ENCODE measurements around the gene TMCO6. TPM values are rescaled to one million over a fixed set of nuclear protein-coding genes. Genes with fewer than 3 reads are reported as not detected.
"Not testable (repeated sequence)": the region's sequence is repeated elsewhere in the genome, so short reads cannot be mapped to it uniquely, and the experiment has no call there.

The TMCO6 gene
- polyA plus RNA-seq, 1 donor from 2014 or later: 23.5 TPM

DNA sequence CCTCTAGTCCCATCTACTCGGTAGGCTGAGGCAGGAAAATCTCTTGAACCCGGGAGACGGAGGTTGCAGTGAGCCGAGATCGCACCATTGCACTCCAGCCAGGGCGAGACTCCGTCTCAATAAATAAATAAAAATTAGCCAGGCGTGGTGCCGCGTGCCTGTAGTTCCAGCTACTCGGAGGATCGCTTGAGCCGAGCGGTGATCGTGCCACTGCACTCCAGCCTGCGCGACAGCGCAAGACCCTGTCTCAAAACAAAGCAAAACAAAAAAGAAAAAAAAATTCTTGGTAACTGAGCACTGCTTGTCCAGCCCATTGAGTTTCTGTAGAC is 24.7 kb downstream of the TMCO6 start:
- no peaks in the 10 kb centered on the region for H4K20me1 ChIP-seq (ENCODE audit: insufficient read depth)
- peak overlapping the region; percentile 85 for H3K9ac ChIP-seq (ENCODE audit: low read length)
- TF ChIP-seq EP300 (conservative IDR thresholded peaks at IDR 0.05; ENCODE audit: poor library complexity, severe bottlenecking) (no peak), MXI1 (conservative IDR thresholded peaks at IDR 0.05; ENCODE audit: poor library complexity, severe bottlenecking) (no peak), EZH2 (IDR thresholded peaks at IDR 0.05; ENCODE audit: borderline replicate concordance, insufficient read depth, low read length, poor library complexity, severe bottlenecking) (no peak), POLR2AphosphoS5 (IDR thresholded peaks at IDR 0.05) (no peak), TAF1 (IDR thresholded peaks at IDR 0.05; ENCODE audit: low read depth) (no peak), SMC3 (conservative IDR thresholded peaks at IDR 0.05; ENCODE audit: poor library complexity) (no peak), RAD21 (conservative IDR thresholded peaks at IDR 0.05) (no peak), REST (IDR thresholded peaks at IDR 0.05; ENCODE audit: borderline replicate concordance) (no peak)
- TF ChIP-seq, protein P1, sequence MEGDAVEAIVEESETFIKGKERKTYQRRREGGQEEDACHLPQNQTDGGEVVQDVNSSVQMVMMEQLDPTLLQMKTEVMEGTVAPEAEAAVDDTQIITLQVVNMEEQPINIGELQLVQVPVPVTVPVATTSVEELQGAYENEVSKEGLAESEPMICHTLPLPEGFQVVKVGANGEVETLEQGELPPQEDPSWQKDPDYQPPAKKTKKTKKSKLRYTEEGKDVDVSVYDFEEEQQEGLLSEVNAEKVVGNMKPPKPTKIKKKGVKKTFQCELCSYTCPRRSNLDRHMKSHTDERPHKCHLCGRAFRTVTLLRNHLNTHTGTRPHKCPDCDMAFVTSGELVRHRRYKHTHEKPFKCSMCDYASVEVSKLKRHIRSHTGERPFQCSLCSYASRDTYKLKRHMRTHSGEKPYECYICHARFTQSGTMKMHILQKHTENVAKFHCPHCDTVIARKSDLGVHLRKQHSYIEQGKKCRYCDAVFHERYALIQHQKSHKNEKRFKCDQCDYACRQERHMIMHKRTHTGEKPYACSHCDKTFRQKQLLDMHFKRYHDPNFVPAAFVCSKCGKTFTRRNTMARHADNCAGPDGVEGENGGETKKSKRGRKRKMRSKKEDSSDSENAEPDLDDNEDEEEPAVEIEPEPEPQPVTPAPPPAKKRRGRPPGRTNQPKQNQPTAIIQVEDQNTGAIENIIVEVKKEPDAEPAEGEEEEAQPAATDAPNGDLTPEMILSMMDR (IDR thresholded peaks at IDR 0.05; ENCODE audit: poor library complexity, severe bottlenecking): no peak
- H3K4me2 ChIP-seq (ENCODE audit: low read length): peak overlapping the region; percentile 71
- no peaks in the 10 kb centered on the region for H3K9me2 ChIP-seq (ENCODE audit: insufficient read depth, low read length)
- H3K9me3 ChIP-seq (ENCODE audit: low read length): no peaks in the 10 kb centered on the region
- H3K27me3 ChIP-seq (ENCODE audit: insufficient read depth, low read depth, low read length): no peaks in the 10 kb centered on the region
- peaks cover 12% of the 10 kb centered on the region for H3K79me2 ChIP-seq (replicated peaks; ENCODE audit: insufficient read depth, low read length)
- peak overlapping the region; percentile 78 for H3K27ac ChIP-seq (ENCODE audit: low read length)
- H2AFZ ChIP-seq (ENCODE audit: low read depth, low read length): peak overlapping the region; percentile 89
- H3K4me3 ChIP-seq (ENCODE audit: low read length): peak overlapping the region; percentile 99
- peaks cover 7% of the 10 kb centered on the region for H3K36me3 ChIP-seq (ENCODE audit: insufficient read depth, low read length)
- no peaks in the 10 kb centered on the region for H3F3A ChIP-seq (ENCODE audit: insufficient read depth, low read length, poor library complexity, severe bottlenecking)

- peak within 1 kb of the TSS; percentile 78 for H3K27ac ChIP-seq (ENCODE audit: low read length)
- peak within 1 kb of the TSS; percentile 85 for H3K9ac ChIP-seq (ENCODE audit: low read length)
- H4K20me1 ChIP-seq (ENCODE audit: insufficient read depth): no peaks in the 10 kb centered on the region
- H3F3A ChIP-seq (ENCODE audit: insufficient read depth, low read length, poor library complexity, severe bottlenecking): no peaks in the 10 kb centered on the region
- TF ChIP-seq POLR2AphosphoS5 (IDR thresholded peaks at IDR 0.05) (peak; percentile 82), EZH2 (IDR thresholded peaks at IDR 0.05; ENCODE audit: borderline replicate concordance, insufficient read depth, low read length, poor library complexity, severe bottlenecking) (no peak), SMC3 (conservative IDR thresholded peaks at IDR 0.05; ENCODE audit: poor library complexity) (peak; percentile 45), EP300 (conservative IDR thresholded peaks at IDR 0.05; ENCODE audit: poor library complexity, severe bottlenecking) (no peak), TAF1 (IDR thresholded peaks at IDR 0.05; ENCODE audit: low read depth) (no peak), MXI1 (conservative IDR thresholded peaks at IDR 0.05; ENCODE audit: poor library complexity, severe bottlenecking) (peak; percentile 91), REST (IDR thresholded peaks at IDR 0.05; ENCODE audit: borderline replicate concordance) (no peak), RAD21 (conservative IDR thresholded peaks at IDR 0.05) (peak; percentile 31)
- TF ChIP-seq, protein P1 (IDR thresholded peaks at IDR 0.05; ENCODE audit: poor library complexity, severe bottlenecking): no peak
- H2AFZ ChIP-seq (ENCODE audit: low read depth, low read length): peak within 1 kb of the TSS; percentile 89
- H3K36me3 ChIP-seq (ENCODE audit: insufficient read depth, low read length): peaks cover 7% of the 10 kb centered on the region
- no peaks in the 10 kb centered on the region for H3K9me3 ChIP-seq (ENCODE audit: low read length)
- H3K4me3 ChIP-seq (ENCODE audit: low read length): peak within 1 kb of the TSS; percentile 99
- H3K27me3 ChIP-seq (ENCODE audit: insufficient read depth, low read depth, low read length): no peaks in the 10 kb centered on the region
- peak within 1 kb of the TSS; percentile 71 for H3K4me2 ChIP-seq (ENCODE audit: low read length)
- no peaks in the 10 kb centered on the region for H3K9me2 ChIP-seq (ENCODE audit: insufficient read depth, low read length)
- H3K79me2 ChIP-seq (replicated peaks; ENCODE audit: insufficient read depth, low read length): peaks cover 12% of the 10 kb centered on the region
Measured at GRCh38 chr5:140664359-140665119, 25.3 kb downstream of the TMCO6 start, which contains the start of gene WDR55. Gene WDR55 (plus strand): TSS chr5:140664904. CDS start chr5:140664913, 9 bp downstream.

DNA sequence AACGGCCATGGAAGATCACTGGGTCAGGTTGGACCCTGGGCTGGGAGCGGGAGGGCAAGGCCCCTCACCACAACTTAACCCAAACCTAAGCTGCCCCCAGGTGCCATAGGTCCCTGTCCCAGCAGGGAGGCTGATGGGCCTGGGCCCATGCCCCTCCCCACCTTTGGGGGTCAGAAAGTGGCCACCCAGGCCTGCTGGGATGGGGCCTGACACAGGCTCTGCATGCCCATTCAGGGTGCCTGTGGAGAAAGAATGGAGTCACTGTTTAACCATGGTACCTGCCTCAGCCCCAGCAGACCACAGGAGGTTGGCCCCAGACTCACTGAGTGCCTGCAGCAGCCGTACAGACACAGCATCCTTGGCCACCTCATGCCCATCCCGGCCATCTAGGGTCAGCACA is 31.8 kb downstream of the TMCO6 start:
- not testable (repeated sequence) for H3K9ac ChIP-seq (ENCODE audit: low read length); H3K27me3 ChIP-seq (ENCODE audit: insufficient read depth, low read depth, low read length); H3K9me2 ChIP-seq (ENCODE audit: insufficient read depth, low read length); H3F3A ChIP-seq (ENCODE audit: insufficient read depth, low read length, poor library complexity, severe bottlenecking); H3K79me2 ChIP-seq (replicated peaks; ENCODE audit: insufficient read depth, low read length); H3K36me3 ChIP-seq (ENCODE audit: insufficient read depth, low read length); H4K20me1 ChIP-seq (ENCODE audit: insufficient read depth); H3K4me2 ChIP-seq (ENCODE audit: low read length); H3K27ac ChIP-seq (ENCODE audit: low read length); H3K4me3 ChIP-seq (ENCODE audit: low read length); H2AFZ ChIP-seq (ENCODE audit: low read depth, low read length); H3K9me3 ChIP-seq (ENCODE audit: low read length)

Measured in neural cell (in vitro differentiated cells).